ENCODE measurements around the gene ROPN1B.

ROPN1B gene

DNA sequence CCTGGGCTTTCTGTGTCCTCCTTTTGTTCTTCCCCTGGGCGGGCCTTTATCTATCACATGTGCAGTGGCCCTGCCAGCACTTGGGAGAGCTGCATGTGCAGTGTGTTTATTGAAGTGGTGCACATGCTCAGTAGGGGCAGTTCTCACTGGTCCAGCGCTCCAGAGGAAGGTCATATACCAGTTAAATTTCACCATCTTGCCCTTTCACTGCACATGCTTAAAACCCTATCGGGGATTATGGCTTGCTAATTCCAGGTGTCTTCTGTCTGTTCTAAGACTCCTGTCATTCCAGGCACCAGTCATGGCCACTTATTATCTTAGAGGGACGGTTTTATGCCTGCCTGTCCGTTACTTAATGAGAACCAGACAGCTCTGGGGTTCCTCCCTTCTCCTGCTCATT is 52.2 kb downstream of the ROPN1B start:
- DNase-seq: no peak
- TF ChIP-seq, protein P1, sequence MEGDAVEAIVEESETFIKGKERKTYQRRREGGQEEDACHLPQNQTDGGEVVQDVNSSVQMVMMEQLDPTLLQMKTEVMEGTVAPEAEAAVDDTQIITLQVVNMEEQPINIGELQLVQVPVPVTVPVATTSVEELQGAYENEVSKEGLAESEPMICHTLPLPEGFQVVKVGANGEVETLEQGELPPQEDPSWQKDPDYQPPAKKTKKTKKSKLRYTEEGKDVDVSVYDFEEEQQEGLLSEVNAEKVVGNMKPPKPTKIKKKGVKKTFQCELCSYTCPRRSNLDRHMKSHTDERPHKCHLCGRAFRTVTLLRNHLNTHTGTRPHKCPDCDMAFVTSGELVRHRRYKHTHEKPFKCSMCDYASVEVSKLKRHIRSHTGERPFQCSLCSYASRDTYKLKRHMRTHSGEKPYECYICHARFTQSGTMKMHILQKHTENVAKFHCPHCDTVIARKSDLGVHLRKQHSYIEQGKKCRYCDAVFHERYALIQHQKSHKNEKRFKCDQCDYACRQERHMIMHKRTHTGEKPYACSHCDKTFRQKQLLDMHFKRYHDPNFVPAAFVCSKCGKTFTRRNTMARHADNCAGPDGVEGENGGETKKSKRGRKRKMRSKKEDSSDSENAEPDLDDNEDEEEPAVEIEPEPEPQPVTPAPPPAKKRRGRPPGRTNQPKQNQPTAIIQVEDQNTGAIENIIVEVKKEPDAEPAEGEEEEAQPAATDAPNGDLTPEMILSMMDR (IDR thresholded peaks at IDR 0.05): no peak
- Histone ChIP-seq H3K4me3 (no peak overlapping the region), H3K27me3 (no peaks in the 10 kb centered on the region), H3K36me3 (peaks cover 19 to 84% (median 51%) of the 10 kb centered on the region in 3 donors), H3K9me3 (no peaks in the 10 kb centered on the region), H3K27ac (no peak overlapping the region), H3K4me1 (no peaks in the 10 kb centered on the region)
- intact Hi-C loops (cut with DNase I; ENCODE audit: low total_unique reads): no loop called here

GRCh38 chr3:126021702-126022101 is 52.7 kb downstream of the ROPN1B start:
- intact Hi-C loops (cut with DNase I; ENCODE audit: low total_unique reads): no loop called here
- TF ChIP-seq, protein P1 (IDR thresholded peaks at IDR 0.05): no peak
- H3K36me3 ChIP-seq: peaks cover 21 to 84% (median 52%) of the 10 kb centered on the region in 3 donors

DNA sequence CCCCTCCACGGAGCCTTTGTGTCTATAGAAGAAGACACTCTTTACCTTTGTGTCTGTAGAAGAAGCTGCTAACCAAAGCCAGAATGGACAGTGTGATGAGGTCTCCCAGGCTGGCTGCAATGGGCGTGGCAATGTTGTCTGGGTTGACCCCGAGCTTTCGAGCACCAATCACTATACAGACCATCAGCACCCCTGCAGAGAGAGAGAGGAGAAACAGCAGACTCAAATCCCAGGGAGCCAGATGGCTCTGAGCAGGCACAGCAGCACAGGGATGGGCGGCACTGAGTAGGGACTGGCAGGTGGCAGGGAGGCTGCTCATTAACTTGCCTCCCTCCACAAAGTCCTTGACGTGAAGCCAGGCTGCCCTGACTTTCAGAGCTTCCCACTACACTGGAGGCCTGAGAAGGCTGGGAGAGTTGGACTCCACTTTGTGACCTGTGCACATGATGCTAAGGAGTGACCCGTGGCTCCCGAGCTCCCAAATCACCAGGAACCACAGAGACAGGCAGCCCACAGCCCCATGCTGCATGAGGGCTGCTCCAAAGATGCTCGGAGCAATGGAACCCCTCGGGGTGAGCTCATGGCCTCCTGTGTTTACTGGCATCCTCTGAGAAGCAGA is 53.9 kb downstream of the ROPN1B start:
- H3K36me3 ChIP-seq: peaks cover 21 to 85% (median 60%) of the 10 kb centered on the region in 3 donors
- TF ChIP-seq, protein P1 (IDR thresholded peaks at IDR 0.05): no peak
- no peaks in the 10 kb centered on the region for H3K4me1 ChIP-seq
- no peaks in the 10 kb centered on the region for H3K27me3 ChIP-seq
- H3K9me3 ChIP-seq: no peaks in the 10 kb centered on the region
- no peak for DNase-seq
- intact Hi-C loops (cut with DNase I; ENCODE audit: low total_unique reads): no loop called here
- H3K27ac ChIP-seq: no peak overlapping the region
- H3K4me3 ChIP-seq: no peak overlapping the region

More at GRCh38 chr3:126021702-126022101, 52.7 kb downstream of the ROPN1B start:
- no peak for DNase-seq
- no peaks in the 10 kb centered on the region for H3K4me1 ChIP-seq
- no peaks in the 10 kb centered on the region for H3K27me3 ChIP-seq
- H3K4me3 ChIP-seq: no peak overlapping the region
- H3K27ac ChIP-seq: no peak overlapping the region
- no peaks in the 10 kb centered on the region for H3K9me3 ChIP-seq

GRCh38 chr3:126023390-126023789 is 54.4 kb downstream of the ROPN1B start:
- no peaks in the 10 kb centered on the region for H3K4me1 ChIP-seq
- intact Hi-C loops (cut with DNase I; ENCODE audit: low total_unique reads): no loop called here
- no peaks in the 10 kb centered on the region for H3K27me3 ChIP-seq
- no peak overlapping the region for H3K27ac ChIP-seq
- TF ChIP-seq, protein P1 (IDR thresholded peaks at IDR 0.05): no peak
- H3K36me3 ChIP-seq: peaks cover 27 to 88% (median 64%) of the 10 kb centered on the region in 3 donors
- no peak for DNase-seq
- peaks cover 0 to 5% (median 4%) of the 10 kb centered on the region in 3 donors for H3K9me3 ChIP-seq
- H3K4me3 ChIP-seq: no peak overlapping the region

GRCh38 chr3:126024049-126024854 is 55.3 kb downstream of the ROPN1B start:
- Histone ChIP-seq H3K36me3 (peaks cover 35 to 92% (median 73%) of the 10 kb centered on the region in 3 donors), H3K27me3 (no peaks in the 10 kb centered on the region), H3K4me1 (no peaks in the 10 kb centered on the region), H3K27ac (no peak overlapping the region), H3K4me3 (no peak overlapping the region), H3K9me3 (peaks cover 0 to 7% (median 7%) of the 10 kb centered on the region in 3 donors)
- intact Hi-C loops (cut with DNase I; ENCODE audit: low total_unique reads): no loop called here
- TF ChIP-seq, protein P1 (IDR thresholded peaks at IDR 0.05): no peak
- no peak for DNase-seq

All from tibial artery (tissue), 4 donors.